NAMALWA (cell line): Measurements from ENCODE around the gene HOXD11.

Source experiments
- DNase-seq: peaks from one replicate; pipeline ENCODE4 v3.0.0-alpha.2; 2015; ENCODE audit warnings: low spot score

The HOXD11 gene

GRCh38 chr2:176081376-176081836 is 25.7 kb upstream of the HOXD11 start:
- DNase-seq: no peak

- no peak for DNase-seq
These were observed 25.1 kb upstream of the HOXD11 start for GRCh38 chr2:176081837-176082524.

GRCh38 chr2:176082525-176082823 is 24.6 kb upstream of the HOXD11 start:
- DNase-seq: no peak

- DNase-seq: no peak
These were observed 24.0 kb upstream of the HOXD11 start for GRCh38 chr2:176082824-176083751.

GRCh38 chr2:176083796-176084261 is 23.3 kb upstream of the HOXD11 start, which contains the start of gene EVX2:
Gene EVX2 (minus strand): TSS chr2:176083962. CDS start chr2:176083776, 186 bp downstream.
- no peak for DNase-seq

- no peak for DNase-seq
These were observed 22.4 kb upstream of the HOXD11 start for GRCh38 chr2:176084611-176085119.

- no peak for DNase-seq
These were observed 21.8 kb upstream of the HOXD11 start for GRCh38 chr2:176085120-176085788.

- DNase-seq: peak; percentile 62
These were observed 21.0 kb upstream of the HOXD11 start for GRCh38 chr2:176085861-176086771.

- no peak for DNase-seq
These were observed 19.6 kb upstream of the HOXD11 start for GRCh38 chr2:176087330-176088047.

- DNase-seq: peak; percentile 24
These were observed 18.8 kb upstream of the HOXD11 start for GRCh38 chr2:176088048-176088936.

- DNase-seq: no peak
These were observed 17.9 kb upstream of the HOXD11 start for GRCh38 chr2:176088937-176089842.

- no peak for DNase-seq
These were observed 17.2 kb upstream of the HOXD11 start for GRCh38 chr2:176089843-176090395.

- no peak for DNase-seq
These were observed 16.2 kb upstream of the HOXD11 start for GRCh38 chr2:176090862-176091261.

- DNase-seq: no peak
These were observed 15.5 kb upstream of the HOXD11 start for GRCh38 chr2:176091329-176092258.

GRCh38 chr2:176092270-176093144 is 14.6 kb upstream of the HOXD11 start, which contains the start of gene HOXD13:
Gene HOXD13 (plus strand): TSS chr2:176092721. CDS start chr2:176092891, 170 bp downstream.
- no peak for DNase-seq
